ENCODE measurements around the gene CCDC149. TPM values are rescaled to one million over a fixed set of nuclear protein-coding genes. Genes with fewer than 3 reads are reported as not detected.

The CCDC149 gene
- total RNA-seq, 4 donors from 2014 or later: 0.91 to 13.9 (median 5.7) TPM

GRCh38 chr4:24792552-24792951, 120.3 kb downstream of the CCDC149 start:
- 71 to 80% methylated on average over 4 of the region's 4 CpGs for WGBS, 2 donors
- H3K4me1 ChIP-seq: peaks cover 0 to 38% (median 0%) of the 10 kb centered on the region in 3 donors
- DNase-seq: no peak
- no peaks in the 10 kb centered on the region for H3K36me3 ChIP-seq
- no peak overlapping the region for H3K4me3 ChIP-seq
- H3K27me3 ChIP-seq: no peaks in the 10 kb centered on the region
- TF ChIP-seq CTCF (IDR thresholded peaks at IDR 0.05) (no peak), POLR2A (IDR thresholded peaks at IDR 0.05) (no peak)
- no peaks in the 10 kb centered on the region for H3K9me3 ChIP-seq
- intact Hi-C loops (cut with DNase I): no loop called here
- H3K27ac ChIP-seq: no peak overlapping the region

- no peak for DNase-seq
- H3K27ac ChIP-seq: no peak overlapping the region
- H3K9me3 ChIP-seq: no peaks in the 10 kb centered on the region
- H3K36me3 ChIP-seq: no peaks in the 10 kb centered on the region
- no peaks in the 10 kb centered on the region for H3K27me3 ChIP-seq
- TF ChIP-seq POLR2A (IDR thresholded peaks at IDR 0.05) (no peak), CTCF (IDR thresholded peaks at IDR 0.05) (no peak)
- peaks cover 0 to 26% (median 0%) of the 10 kb centered on the region in 3 donors for H3K4me1 ChIP-seq
- no peak overlapping the region for H3K4me3 ChIP-seq
- intact Hi-C loops (cut with DNase I): no loop called here
These were observed 121.8 kb downstream of the CCDC149 start for GRCh38 chr4:24791043-24791442.

- DNase-seq: no peak
- H3K9me3 ChIP-seq: no peaks in the 10 kb centered on the region
- no peak overlapping the region for H3K4me3 ChIP-seq
- peaks cover 0 to 30% (median 10%) of the 10 kb centered on the region in 3 donors for H3K4me1 ChIP-seq
- 71 to 78% methylated on average over 3 of the region's 3 CpGs for WGBS, 2 donors
- no peaks in the 10 kb centered on the region for H3K36me3 ChIP-seq
- H3K27ac ChIP-seq: no peak overlapping the region
- no peak for TF ChIP-seq POLR2A (IDR thresholded peaks at IDR 0.05)
- no peak for TF ChIP-seq CTCF (IDR thresholded peaks at IDR 0.05)
- intact Hi-C loops (cut with DNase I): no loop called here
- H3K27me3 ChIP-seq: no peaks in the 10 kb centered on the region
These were observed 129.3 kb downstream of the CCDC149 start for GRCh38 chr4:24783506-24783905.

- intact Hi-C loops (cut with DNase I): no loop called here
- no peak overlapping the region for H3K4me3 ChIP-seq
- no peaks in the 10 kb centered on the region for H3K36me3 ChIP-seq
- peaks cover 0 to 37% (median 10%) of the 10 kb centered on the region in 3 donors for H3K4me1 ChIP-seq
- H3K27ac ChIP-seq: peak overlapping the region; percentile 18 to 73 (median 64)
- 47 to 63% methylated on average over 6 of the region's 6 CpGs for WGBS, 2 donors
- no peak for DNase-seq
- TF ChIP-seq POLR2A (IDR thresholded peaks at IDR 0.05): no peak
- no peak for TF ChIP-seq CTCF (IDR thresholded peaks at IDR 0.05)
- no peaks in the 10 kb centered on the region for H3K9me3 ChIP-seq
- no peaks in the 10 kb centered on the region for H3K27me3 ChIP-seq
These were observed 130.7 kb downstream of the CCDC149 start for GRCh38 chr4:24781999-24782745.

- WGBS, 2 donors: 51 to 52% methylated on average over 2 of the region's 2 CpGs
- Histone ChIP-seq H3K36me3 (no peaks in the 10 kb centered on the region), H3K27ac (peak overlapping the region in 3 of 4 donors; percentile 58 to 73 (median 71)), H3K27me3 (no peaks in the 10 kb centered on the region), H3K4me1 (peaks cover 0 to 37% (median 10%) of the 10 kb centered on the region in 3 donors), H3K4me3 (no peak overlapping the region), H3K9me3 (no peaks in the 10 kb centered on the region)
- DNase-seq: no peak
- TF ChIP-seq CTCF (IDR thresholded peaks at IDR 0.05) (no peak), POLR2A (IDR thresholded peaks at IDR 0.05) (no peak)
- intact Hi-C loops (cut with DNase I): no loop called here
These were observed 131.8 kb downstream of the CCDC149 start for GRCh38 chr4:24780936-24781495.
